Measurements from ENCODE around the gene RANBP1. TPM values are rescaled to one million over a fixed set of nuclear protein-coding genes. Genes with fewer than 3 reads are reported as not detected.

RANBP1 gene
- total RNA-seq, 1 donor = 200 TPM

DNA sequence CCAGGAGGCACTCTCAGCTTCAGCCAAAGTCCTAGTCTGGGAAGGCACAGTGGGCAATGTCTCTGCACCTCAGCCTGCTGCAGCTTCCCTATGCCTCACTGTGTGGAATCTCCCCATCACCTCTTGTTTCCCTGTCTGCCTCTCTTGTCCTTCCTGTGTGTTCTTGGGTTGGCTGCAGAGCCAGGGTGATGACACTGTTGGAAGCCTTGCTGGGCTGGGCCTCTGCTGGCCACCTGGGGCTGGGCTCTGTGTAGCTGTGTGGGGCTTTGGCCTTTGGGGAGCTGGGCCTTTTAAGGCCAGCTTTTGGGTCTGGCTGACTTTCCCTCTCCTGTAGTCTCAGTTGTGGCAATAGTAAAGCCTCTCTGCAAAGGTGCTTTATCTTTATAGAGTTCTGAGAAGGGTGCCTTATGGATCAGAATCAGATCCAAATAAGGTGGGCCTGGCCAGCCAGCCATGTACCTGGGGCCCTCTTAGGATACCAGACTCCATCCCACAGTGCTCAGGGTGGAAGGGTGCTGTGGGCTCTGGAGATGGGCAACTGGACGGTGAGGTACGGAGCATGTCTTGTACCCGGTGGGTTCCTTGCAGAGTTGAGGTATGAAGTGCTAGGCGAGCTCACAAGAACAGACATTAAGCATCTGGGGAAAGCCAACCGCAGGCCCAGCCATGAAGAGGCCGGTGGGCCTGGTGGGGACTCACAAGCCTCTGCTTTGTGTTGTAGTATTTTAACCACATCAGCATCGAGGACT is 10.3 kb upstream of the RANBP1 start:
- no peak for DNase-seq (ENCODE audit: low read depth)
- H3K4me3 ChIP-seq (ENCODE audit: low read depth, low read length) = no peak overlapping the region
- no peak for TF ChIP-seq CTCF (IDR thresholded peaks at IDR 0.05; ENCODE audit: insufficient read depth, low read depth, low read length)

GRCh38 chr22:20106205-20106848 is 9.6 kb upstream of the RANBP1 start:
- no peak for TF ChIP-seq CTCF (IDR thresholded peaks at IDR 0.05; ENCODE audit: insufficient read depth, low read depth, low read length)
- H3K4me3 ChIP-seq (ENCODE audit: low read depth, low read length) = no peak overlapping the region
- DNase-seq (ENCODE audit: low read depth) = no peak

- no peak for TF ChIP-seq CTCF (IDR thresholded peaks at IDR 0.05; ENCODE audit: insufficient read depth, low read depth, low read length)
- H3K4me3 ChIP-seq (ENCODE audit: low read depth, low read length) = no peak overlapping the region
- DNase-seq (ENCODE audit: low read depth) = no peak
These were observed 9.1 kb upstream of the RANBP1 start for GRCh38 chr22:20106849-20107237.

DNA sequence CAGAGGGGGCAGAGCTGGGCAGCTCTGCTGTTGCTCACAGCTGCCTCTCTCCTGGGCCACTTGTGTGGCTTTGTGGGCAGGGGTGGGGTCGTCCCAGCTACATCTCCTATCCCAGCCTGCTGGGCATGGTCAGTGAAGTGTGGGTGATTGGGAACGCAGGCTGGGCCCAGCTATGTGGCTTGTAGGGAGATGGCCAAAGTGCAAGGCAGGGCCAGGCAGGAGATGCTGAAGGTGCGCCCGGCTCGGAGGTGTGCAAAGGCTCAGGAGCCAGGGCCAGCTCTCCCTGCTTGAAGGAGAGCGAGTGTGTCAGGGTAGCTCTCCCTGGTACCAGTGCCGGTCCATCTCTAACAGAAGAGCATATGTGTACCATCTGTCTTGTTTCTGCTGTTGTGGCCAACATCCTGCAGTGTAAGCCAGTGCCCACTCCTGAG is 8.4 kb upstream of the RANBP1 start:
- no peak overlapping the region for H3K4me3 ChIP-seq (ENCODE audit: low read depth, low read length)
- no peak for DNase-seq (ENCODE audit: low read depth)
- no peak for TF ChIP-seq CTCF (IDR thresholded peaks at IDR 0.05; ENCODE audit: insufficient read depth, low read depth, low read length)

DNA sequence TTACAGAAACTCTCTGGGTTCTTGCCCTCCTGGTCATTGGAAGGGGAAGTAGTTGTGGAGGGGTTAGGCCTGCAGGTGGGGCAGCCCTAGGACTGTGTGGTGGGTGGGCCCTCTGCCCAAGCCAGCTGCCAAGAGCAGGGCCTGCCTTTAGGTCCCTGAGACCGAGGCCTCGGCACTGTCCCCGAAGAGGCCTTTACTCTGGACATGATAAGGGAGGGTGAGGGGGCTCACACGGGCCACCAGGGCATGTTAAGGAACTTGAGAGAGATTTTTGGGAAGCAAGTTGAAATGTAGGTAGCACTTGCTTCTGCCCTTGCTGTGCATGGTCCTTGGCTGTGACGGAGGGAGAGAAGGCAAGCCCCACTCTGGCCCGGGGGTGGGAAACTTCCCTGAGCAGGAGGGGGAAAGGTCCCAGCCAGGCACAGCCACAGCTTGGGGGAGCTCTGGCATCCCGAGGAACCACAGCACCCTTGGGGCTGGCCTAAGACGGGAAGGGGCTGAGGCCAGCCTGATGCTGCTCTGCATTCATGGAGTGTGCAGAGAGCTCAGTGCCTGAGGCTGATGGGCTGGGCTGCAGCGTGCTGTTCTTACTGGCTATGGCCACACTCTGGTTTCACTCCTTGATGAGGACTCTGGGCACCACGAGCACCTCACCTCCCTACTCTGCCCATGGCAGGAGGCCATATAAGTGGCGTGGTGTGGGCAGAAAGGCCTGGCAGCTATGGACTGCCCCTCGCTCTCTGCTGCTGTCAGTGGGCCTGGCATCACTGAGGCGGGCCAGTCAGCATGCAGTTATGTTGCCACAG is 7.8 kb upstream of the RANBP1 start:
- H3K4me3 ChIP-seq (ENCODE audit: low read depth, low read length) = no peak overlapping the region
- no peak for TF ChIP-seq CTCF (IDR thresholded peaks at IDR 0.05; ENCODE audit: insufficient read depth, low read depth, low read length)
- DNase-seq (ENCODE audit: low read depth) = no peak

DNA sequence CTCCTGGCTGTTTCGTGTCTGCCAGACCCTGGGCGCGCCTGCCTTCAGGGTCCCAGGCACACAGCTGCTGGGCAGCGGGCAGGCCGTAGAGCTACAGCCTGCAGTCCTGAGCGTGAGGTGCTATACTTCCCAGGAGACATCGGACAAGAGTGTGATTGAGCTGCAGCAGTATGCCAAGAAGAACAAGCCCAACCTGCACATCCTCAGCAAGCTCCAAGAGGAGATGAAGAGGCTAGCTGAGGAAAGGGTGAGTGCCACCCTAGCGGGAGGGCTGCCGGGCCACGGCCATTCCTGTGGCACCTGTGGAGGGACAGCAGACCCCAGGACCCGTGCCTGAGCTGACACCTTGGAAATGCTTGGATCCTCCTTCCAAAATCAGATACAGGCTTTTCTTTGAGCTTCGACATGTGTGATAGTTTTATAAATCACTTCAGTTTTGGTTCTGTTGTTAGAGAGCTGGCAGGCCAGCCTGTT is 7.1 kb upstream of the RANBP1 start:
- no peak for DNase-seq (ENCODE audit: low read depth)
- H3K4me3 ChIP-seq (ENCODE audit: low read depth, low read length) = no peak overlapping the region
- no peak for TF ChIP-seq CTCF (IDR thresholded peaks at IDR 0.05; ENCODE audit: insufficient read depth, low read depth, low read length)
